AML-193 (cell line): ENCODE data around the gene ADM2.
"Not testable (repeated sequence)": the region's sequence is repeated elsewhere in the genome, so short reads cannot be mapped to it uniquely, and the experiment has no call there.

Source experiments
- DNase-seq, 2 experiments: peaks; one replicate each; lab custom pipeline; 2025; lab: John Stamatoyannopoulos, UW

The ADM2 gene

GRCh38 chr22:50481440-50482106 lies at the start of gene ADM2:
Gene ADM2, plus strand, starts transcription at chr22:50481543. Its CDS starts 305 bp downstream, at chr22:50481848.
- DNase-seq, result no peak

- DNase-seq, result no peak
These were observed 49.0 kb upstream of the ADM2 start for GRCh38 chr22:50432131-50432876.

- DNase-seq, result not testable (repeated sequence)
These were observed 48.3 kb upstream of the ADM2 start for GRCh38 chr22:50432877-50433510.

- DNase-seq, result no peak
These were observed 46.5 kb upstream of the ADM2 start for GRCh38 chr22:50434849-50435248.

GRCh38 chr22:50435291-50436014 lies 45.9 kb upstream of the ADM2 start:
- DNase-seq, result no peak

GRCh38 chr22:50436015-50436830 lies 45.1 kb upstream of the ADM2 start:
- no peak for DNase-seq

- DNase-seq, result no peak
These were observed 44.5 kb upstream of the ADM2 start for GRCh38 chr22:50436841-50437341.

- DNase-seq, result no peak
These were observed 43.6 kb upstream of the ADM2 start for GRCh38 chr22:50437511-50438304.

- no peak for DNase-seq
These were observed 42.8 kb upstream of the ADM2 start for GRCh38 chr22:50438305-50439275.

- no peak for DNase-seq
These were observed 42.0 kb upstream of the ADM2 start for GRCh38 chr22:50439314-50439870.

- DNase-seq, result no peak
These were observed 41.4 kb upstream of the ADM2 start for GRCh38 chr22:50439871-50440331.

- DNase-seq, result no peak
These were observed 40.6 kb upstream of the ADM2 start for GRCh38 chr22:50440544-50441249.

- no peak for DNase-seq
These were observed 39.8 kb upstream of the ADM2 start for GRCh38 chr22:50441428-50441993.

GRCh38 chr22:50443197-50443596 lies 38.1 kb upstream of the ADM2 start:
- no peak for DNase-seq

- no peak for DNase-seq
These were observed 37.3 kb upstream of the ADM2 start for GRCh38 chr22:50443801-50444625.

- no peak for DNase-seq
These were observed 36.7 kb upstream of the ADM2 start for GRCh38 chr22:50444663-50445062.
